Fibroblast of the conjunctiva (primary cell): ENCODE data around the gene RIPOR3.
A peak's percentile ranks its signal among the peaks of the same experiment; 100 is the strongest.
"Not testable (repeated sequence)": the region's sequence is repeated elsewhere in the genome, so short reads cannot be mapped to it uniquely, and the experiment has no call there.

Experiments
- DNase-seq: peaks from one replicate; pipeline ENCODE4 v3.0.0-alpha.2; 2010; ENCODE audit warnings: low read depth

RIPOR3 gene

GRCh38 chr20:50632236-50632635 is 59.1 kb downstream of the RIPOR3 start:
- no peak for DNase-seq

GRCh38 chr20:50630578-50631263 is 60.6 kb downstream of the RIPOR3 start:
- no peak for DNase-seq

GRCh38 chr20:50629670-50630045 is 61.7 kb downstream of the RIPOR3 start:
- no peak for DNase-seq

GRCh38 chr20:50628853-50629669 is 62.3 kb downstream of the RIPOR3 start:
- no peak for DNase-seq

- no peak for DNase-seq
Measured at GRCh38 chr20:50628332-50628731, 63.0 kb downstream of the RIPOR3 start.

GRCh38 chr20:50627747-50628146 is 63.6 kb downstream of the RIPOR3 start:
- no peak for DNase-seq

GRCh38 chr20:50625986-50626677 is 65.2 kb downstream of the RIPOR3 start:
- DNase-seq, result peak; percentile 38

- no peak for DNase-seq
Measured at GRCh38 chr20:50624351-50625016, 66.9 kb downstream of the RIPOR3 start.

- no peak for DNase-seq
Measured at GRCh38 chr20:50621068-50621665, 70.2 kb downstream of the RIPOR3 start.

- DNase-seq, result not testable (repeated sequence)
Measured at GRCh38 chr20:50620459-50620858, 70.9 kb downstream of the RIPOR3 start.

GRCh38 chr20:50618537-50618936 is 72.8 kb downstream of the RIPOR3 start:
- no peak for DNase-seq

- no peak for DNase-seq
Measured at GRCh38 chr20:50617022-50617421, 74.3 kb downstream of the RIPOR3 start.

GRCh38 chr20:50615407-50615806 is 75.9 kb downstream of the RIPOR3 start:
- DNase-seq, result no peak

GRCh38 chr20:50613438-50614169 is 77.7 kb downstream of the RIPOR3 start:
- DNase-seq, result no peak

GRCh38 chr20:50611128-50611810 is 80.1 kb downstream of the RIPOR3 start:
- no peak for DNase-seq

GRCh38 chr20:50610212-50610718 is 81.1 kb downstream of the RIPOR3 start:
- no peak for DNase-seq

- DNase-seq, result no peak
Measured at GRCh38 chr20:50609438-50609989, 81.8 kb downstream of the RIPOR3 start.

GRCh38 chr20:50608750-50609104 is 82.6 kb downstream of the RIPOR3 start:
- DNase-seq, result no peak

GRCh38 chr20:50607850-50608749 is 83.2 kb downstream of the RIPOR3 start:
- no peak for DNase-seq
